Stimulated activated CD8-positive, alpha-beta memory T cell treated with anti-CD3 and anti-CD28 coated beads, Interleukin-4, amount 100 ng/mL, for 48 hours (primary cell): Measurements from ENCODE around the gene HECW1.
"Not testable (repeated sequence)": the region's sequence is repeated elsewhere in the genome, so short reads cannot be mapped to it uniquely, and the experiment has no call there.

Experiments used
- DNase-seq: peaks from one replicate; pipeline ENCODE4 v3.0.0-alpha.2; 2020

HECW1 gene

GRCh38 chr7:43211286-43211685 lies 98.8 kb downstream of the HECW1 start:
- DNase-seq = no peak

DNA sequence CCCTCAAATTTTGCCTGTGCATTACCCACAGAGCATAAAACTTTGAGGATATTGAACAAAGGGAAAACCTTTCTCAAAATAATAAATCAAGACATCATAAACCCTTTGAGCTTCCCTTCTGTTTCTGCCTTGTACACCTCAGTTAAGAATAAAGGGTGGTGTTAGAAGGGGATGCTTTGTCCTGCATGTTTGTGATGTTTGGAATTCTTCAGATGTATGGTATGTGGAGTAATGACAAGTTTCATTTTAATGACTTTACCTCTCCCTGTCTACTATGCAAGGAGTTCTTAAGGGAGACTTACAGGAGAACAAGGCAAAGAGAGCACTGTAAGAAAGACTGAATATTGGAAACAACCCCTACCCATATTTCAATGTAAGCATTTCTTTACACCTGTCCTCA lies 99.2 kb downstream of the HECW1 start:
- no peak for DNase-seq

DNA sequence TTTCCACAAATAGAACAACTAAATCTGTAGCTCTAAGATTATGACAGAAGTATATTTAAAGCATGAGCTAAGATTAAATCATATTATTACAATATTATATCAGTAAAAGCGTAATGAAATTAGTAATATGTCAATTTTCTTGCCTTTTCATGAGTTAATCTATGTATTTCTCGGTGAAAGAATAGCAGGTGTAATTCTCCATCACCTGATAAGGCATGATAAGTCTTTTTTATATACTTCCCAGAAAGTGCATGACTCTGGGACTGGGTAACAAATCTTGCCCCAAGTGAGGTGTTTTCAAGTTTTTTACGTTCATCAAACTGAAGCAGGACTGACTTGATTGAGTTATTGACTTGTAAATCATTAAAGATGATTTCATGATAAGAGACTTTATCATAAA lies 100.5 kb downstream of the HECW1 start:
- no peak for DNase-seq

- no peak for DNase-seq
Observed at GRCh38 chr7:43215061-43215460, 102.6 kb downstream of the HECW1 start.

- DNase-seq = no peak
Observed at GRCh38 chr7:43217055-43217454, 104.6 kb downstream of the HECW1 start.

GRCh38 chr7:43218901-43219300 lies 106.5 kb downstream of the HECW1 start:
- DNase-seq = not testable (repeated sequence)

DNA sequence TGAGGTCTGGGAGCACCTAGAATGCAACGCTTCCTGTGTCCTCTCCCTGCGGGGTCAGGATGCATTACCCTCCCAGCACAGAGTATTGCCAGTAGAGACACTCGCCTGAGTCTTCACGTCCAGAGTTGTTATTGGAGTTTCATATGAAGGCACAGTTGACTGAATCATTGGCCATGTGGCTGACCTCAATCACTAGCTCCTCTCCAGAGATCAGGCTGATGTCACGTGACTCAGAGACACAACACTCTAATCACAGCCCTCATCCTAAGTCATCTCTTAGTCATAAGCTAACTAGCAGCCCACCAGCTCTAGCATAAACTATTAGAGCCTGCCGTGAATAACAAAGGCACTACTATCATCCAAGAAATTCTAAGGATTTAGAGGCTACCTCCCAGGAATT lies 107.8 kb downstream of the HECW1 start:
- no peak for DNase-seq

- DNase-seq = no peak
Observed at GRCh38 chr7:43220742-43221141, 108.3 kb downstream of the HECW1 start.

DNA sequence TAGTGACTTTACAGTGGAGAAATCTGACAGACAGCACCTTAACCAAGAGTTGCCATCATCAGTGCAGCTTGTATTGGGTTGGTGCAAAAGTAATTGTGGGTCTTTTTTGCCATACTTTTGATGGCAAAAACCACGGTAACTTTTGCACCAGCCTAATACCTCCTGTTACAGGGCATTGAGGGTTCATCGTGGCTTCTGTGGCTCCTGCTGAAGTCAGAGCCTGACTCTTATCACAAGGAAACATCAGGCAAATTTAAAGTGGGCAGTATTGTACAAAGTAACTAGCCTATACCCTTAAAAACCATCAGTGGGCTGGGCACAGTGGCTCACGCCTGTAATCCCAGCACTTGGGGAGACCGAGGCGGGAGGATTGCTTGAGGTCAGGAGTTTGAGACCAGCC lies 117.4 kb downstream of the HECW1 start:
- DNase-seq = no peak

GRCh38 chr7:43232366-43232765 lies 119.9 kb downstream of the HECW1 start:
- DNase-seq = no peak

DNA sequence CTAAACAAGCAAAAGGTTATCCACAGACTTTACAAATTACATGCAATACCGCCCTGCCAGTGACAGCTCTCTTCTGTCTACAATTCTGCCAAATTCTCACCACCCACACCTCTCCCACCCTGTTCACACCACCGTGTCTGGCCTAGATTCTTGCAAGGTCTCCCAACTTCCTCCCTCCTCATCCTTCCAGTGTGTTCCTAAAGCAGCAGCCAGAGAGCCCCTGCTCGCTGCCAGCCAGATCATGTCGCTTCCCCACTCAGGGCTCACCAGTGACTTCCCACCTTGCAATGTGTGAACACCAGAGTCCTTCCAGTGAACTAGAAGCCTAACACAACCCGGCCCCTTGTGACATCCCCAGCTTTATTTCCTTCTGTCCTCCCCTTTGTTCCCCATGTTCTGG lies 121.6 kb downstream of the HECW1 start:
- DNase-seq = no peak

GRCh38 chr7:43234968-43235367 lies 122.5 kb downstream of the HECW1 start:
- no peak for DNase-seq

GRCh38 chr7:43240565-43240964 lies 128.1 kb downstream of the HECW1 start:
- DNase-seq = no peak

DNA sequence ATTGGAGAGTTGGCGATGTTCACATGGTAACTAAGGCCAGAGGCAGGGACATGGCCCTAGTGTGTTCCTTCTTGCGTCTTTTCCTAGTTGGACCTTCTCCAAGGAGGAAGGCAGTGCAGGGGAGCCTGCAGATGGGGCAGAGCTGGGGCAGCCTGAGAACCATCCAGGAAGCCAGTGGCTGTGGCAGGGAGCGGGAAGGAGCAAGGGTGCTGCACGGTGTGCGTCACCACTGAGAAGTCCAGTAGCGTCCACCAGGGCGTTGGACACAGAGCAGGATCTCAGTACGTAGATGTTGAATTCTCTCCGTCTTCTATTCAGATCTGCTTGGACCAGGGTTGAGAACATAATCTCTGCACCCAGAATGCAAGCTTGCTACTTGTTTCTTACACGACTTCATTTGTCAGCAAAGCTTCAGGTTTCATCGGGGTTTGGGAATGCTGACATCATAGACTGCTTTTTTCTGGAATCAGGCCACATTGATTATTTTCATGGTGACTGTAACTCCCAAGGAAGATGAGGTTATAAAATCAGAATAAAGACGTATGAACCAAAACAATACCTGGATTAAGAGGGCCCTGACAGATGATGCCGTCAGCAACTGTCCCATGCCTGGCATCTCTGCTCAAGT lies 130.3 kb downstream of the HECW1 start:
- no peak for DNase-seq

DNA sequence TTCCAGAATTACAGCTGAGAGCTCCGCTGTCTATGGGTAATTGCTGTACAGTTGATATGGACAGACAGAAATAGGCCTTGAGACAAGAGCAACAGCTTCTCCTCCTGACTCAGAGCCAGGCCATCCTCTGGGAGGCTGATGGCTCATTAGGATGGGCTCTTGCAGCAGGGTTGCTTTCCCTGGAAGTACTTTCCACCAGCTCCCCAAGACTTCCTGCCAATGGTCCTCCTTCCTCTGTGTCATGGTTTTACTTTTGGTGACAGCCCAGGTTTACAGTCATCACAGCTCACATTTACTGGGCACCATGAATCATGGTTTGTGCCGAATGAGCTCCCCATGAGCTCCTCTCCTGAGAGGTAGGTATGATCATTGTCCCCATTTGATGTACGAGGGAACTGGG lies 131.8 kb downstream of the HECW1 start:
- DNase-seq = no peak

- no peak for DNase-seq
Observed at GRCh38 chr7:43244784-43245183, 132.3 kb downstream of the HECW1 start.

DNA sequence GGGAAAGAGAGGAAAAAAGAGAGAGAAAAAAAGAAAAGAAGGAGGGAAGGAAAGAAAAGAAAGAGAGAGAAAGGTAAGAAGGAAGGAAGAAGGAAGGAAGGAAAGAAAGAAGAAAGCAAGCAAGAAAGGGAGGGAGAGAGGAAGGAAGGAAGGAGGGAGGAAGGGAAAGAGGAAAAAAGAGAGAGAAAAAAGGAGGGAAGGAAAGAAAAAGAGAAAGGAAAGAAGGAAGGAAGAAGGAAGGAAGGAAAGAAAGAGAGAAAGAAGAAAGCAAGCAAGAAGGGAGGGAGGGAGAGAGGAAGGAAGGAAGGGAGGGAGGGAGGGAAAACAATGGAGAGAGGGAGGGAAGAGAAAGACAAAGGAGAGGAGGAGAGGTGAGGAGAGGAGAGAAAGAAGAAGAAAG lies 135.3 kb downstream of the HECW1 start:
- no peak for DNase-seq

DNA sequence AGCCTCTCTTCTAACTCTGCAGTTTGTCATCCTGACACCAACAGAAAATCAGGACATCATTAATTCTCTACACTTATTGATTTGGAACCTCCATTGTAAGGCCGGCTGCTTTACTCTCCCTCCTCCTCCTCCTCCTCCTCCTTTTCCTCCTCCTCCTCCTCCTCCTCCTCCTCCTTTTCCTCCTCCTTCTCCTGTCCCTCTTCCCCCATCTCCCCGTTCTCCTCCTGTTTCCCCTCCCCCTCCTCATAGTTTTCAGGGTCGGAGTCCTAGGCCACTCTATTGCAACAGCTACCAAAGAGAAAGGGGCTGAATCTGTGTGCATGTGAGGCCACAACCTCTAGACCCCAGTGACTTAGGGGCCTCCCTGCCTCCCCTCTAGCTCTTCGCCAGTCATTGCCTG lies 136.1 kb downstream of the HECW1 start:
- no peak for DNase-seq

GRCh38 chr7:43248961-43249822 lies 136.7 kb downstream of the HECW1 start:
- DNase-seq = no peak

GRCh38 chr7:43249823-43250145 lies 137.3 kb downstream of the HECW1 start:
- DNase-seq = no peak

GRCh38 chr7:43260980-43261878 lies 148.8 kb downstream of the HECW1 start:
- DNase-seq = peak; percentile 78

DNA sequence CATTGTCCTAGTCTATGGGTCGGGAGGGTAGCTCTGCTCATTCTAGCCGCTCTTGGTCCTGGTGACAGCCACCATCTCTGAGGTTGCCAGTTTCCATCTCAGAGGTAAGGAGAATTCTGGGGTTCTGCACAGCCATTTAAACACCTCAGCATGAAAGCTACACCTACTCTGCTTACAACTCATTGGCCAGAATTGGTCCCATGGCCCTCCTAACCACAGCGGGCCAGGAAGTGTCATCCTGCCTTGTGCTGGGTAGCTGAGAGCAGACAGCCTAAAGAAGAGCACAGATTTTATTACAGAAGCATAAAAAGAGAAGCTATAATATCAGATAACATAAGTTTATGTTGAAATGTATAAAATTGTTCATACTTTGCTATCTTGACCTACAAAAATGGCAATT lies 152.7 kb downstream of the HECW1 start:
- DNase-seq = no peak

- DNase-seq = no peak
Observed at GRCh38 chr7:43273939-43274719, 161.7 kb downstream of the HECW1 start.
